GM19452 (cell line): ENCODE data around the gene CD276.
"Not testable (repeated sequence)": the region's sequence is repeated elsewhere in the genome, so short reads cannot be mapped to it uniquely, and the experiment has no call there.

Source experiments
- ATAC-seq: cut with Tn5 transposase; IDR thresholded peaks from one replicate; pipeline ENCODE4 v1.9.1; 2021; ENCODE audit not compliant: unreplicated experiment

The CD276 gene

DNA sequence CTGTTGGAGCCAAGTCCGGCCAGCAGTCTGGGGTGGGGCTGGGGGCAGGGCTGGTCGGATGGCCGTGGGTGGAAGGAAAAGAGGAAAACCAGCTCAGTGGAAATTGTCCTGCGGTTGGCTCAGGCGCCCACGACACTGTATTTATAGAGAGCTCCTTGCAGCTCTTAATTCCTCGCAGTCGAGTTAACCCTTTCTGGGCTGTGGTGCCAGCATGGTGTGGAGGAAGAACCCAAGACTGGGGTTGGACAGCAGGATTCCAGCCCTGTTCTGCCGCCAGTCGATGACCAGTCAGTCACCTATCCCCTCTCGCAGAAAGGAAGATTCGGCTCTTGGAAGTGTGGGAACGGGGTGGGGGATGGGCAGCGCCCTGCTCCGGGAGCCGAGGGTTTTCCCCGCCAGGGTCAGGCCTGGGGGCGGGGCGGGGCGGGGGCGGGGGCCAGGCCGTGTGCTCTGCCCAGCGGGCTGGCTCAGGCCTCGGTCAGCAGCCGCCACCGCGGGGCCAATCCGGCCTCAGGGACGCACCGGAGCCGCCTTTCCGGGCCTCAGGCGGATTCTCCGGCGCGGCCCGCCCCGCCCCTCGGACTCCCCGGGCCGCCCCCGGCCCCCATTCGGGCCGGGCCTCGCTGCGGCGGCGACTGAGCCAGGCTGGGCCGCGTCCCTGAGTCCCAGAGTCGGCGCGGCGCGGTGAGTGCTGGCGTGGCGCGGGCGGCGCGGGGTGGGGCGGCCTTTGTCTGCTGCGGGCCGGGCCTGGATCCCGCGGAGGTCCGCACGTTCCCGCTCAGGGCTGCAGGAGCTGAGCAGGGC is at the start of gene CD276:
Gene CD276 (plus strand): TSS at position 607 of the 804 bp plus-strand sequence. CDS start 15,257 bp downstream, outside the sequence.
- ATAC-seq: no peak

DNA sequence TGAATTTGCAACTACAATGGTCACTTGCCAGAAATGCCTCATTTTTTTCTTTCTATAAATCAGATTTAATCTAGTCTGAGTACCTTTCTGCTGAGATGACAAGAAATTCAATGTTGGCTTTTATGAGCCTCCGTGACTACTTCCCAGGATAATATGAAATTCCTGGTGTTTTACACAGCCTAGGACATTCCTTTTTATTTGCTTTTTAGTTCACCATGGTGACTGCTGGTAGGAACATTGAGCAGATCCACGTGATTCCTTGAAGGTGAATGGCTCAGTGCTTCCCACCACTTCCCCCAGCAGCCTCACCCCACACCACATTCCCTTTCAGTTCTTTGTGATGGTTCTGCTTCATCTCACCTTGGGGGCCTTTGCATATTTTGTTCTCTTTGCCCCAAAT is 46.7 kb upstream of the CD276 start:
- no peak for ATAC-seq

DNA sequence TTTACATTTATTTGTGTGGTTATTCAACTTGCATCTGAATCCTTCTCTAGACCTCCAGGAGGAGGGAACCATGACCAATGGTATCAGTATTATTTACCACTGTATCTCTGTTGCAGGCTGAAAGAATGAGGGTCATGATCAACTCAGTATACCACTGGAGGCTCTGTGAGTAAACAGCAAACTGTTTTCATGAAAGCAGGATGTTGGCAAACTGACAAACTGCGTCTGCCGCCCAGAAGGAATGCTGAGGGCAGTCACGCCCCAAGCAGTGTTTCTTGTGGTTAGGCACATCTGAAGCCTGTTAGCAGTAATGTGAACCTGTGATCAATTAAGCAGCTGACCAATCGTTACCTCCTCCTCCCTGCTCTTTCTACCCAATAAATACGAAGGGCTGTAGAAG is 44.7 kb upstream of the CD276 start:
- ATAC-seq: not testable (repeated sequence)

DNA sequence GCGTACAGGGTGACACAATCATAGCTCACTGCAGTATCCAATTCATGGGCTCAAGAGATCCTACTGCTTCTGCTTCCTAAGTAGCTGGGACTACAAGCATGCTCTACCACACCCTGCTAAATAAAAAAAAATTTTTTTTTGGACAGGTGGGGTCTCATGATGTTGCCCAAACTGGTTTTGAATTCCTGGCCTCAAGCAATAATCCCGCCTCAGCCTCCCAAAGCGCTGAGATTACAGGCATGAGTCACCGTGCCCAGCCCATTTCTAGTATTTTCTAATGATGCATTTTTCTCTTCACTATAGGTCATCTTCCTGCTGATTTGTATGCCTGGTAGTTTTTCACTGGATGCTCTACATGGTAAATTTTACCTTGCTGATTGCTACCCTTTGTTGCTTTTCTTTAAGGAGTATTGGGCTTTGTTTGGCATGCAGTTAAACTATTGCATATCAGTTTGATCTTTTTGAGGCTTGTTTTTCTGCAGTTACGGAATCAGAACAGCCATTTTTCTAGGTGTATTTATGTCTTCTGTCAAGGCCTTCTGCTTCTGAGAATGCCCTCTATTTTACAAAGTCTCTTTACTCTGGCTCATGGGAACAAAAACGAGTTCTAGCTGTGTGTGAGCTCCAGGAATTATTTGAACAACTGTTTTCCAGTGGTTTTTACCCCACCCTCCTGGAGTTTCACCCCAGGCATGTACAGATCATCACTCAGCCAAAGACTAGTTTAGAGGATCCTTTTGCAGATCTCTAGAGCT is 36.7 kb upstream of the CD276 start:
- no peak for ATAC-seq

DNA sequence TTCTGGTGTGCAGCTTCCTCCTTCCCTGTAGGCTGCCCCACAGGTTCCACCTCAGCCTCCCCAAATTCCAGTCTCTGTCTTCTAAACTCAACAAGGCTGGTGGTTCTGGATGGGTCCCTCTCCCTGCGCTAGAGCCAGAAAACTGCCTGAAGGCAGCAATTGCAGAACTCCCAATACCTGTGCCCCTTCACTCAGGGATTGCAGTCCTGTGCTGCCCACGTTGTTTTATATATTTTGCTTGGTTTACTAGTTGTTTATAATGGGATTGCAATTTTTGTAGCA is 36.2 kb upstream of the CD276 start:
- no peak for ATAC-seq

DNA sequence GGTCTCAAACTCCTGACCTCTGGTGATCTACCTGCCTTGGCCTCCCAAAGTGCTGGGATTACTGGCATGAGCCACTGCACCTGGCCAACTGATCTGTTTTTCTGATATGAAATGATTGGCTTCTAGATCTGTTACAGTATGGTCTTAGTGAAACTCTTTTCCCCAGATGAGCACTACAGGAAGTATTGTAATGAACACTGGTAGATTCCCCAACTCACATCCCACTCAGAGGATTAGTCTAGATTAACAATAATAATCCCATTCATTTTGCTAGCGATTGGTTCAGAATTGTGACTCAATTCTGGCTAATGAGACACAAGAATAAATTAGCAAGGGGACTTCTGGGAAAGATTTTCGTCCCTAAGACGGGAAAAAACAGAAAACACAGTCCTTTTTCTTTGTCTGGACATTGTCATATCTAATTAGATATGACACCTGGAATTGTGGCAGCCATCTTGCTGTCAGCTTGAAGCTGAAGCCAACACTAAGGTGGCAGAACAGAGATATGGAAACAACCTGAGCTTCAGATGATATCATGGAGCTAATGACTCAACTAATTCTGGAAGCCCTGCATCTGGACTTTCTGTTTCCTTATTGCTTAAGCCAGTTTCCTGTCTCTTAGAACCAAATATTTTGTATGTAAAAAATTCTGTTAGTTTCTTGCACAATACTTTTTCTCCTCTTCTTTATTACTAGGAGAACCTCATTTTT is 33.6 kb upstream of the CD276 start:
- ATAC-seq: no peak

DNA sequence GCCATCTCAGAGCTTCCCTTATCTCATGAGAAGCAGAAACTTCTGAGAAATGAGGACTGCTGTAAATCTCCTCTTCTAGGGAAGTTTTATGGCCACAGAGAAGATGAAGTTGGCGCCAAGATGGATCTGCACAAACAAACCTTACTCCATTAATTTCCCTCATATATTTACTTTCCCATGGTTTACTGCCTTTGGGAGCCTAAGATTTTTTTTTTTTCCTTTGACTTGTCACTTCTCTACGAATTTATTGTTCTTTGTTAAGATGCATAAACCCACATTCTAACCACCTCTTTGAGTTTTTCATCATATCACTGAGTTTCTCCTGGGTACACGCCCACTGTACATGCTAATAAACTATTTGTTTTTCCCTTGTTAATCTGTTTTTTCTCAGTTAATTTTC is 29.5 kb upstream of the CD276 start:
- no peak for ATAC-seq

DNA sequence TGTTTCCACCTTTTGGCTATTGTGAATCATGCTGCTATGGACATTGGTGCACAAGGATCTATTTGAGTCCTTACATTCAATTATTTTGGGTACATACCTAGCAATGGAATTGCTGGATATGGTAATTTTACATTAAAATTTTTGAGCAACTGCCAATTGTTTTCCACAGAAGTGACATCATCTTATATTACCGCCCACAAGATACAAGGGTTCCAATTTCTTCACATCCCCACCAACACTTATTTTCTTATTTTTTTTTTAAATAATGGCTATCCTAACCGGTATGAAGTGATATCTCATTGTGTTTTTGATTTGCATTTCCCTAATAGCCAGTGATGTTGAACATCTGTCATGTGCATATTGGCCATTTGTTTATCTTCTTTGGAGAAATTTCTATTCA is 28.5 kb upstream of the CD276 start:
- ATAC-seq: no peak

DNA sequence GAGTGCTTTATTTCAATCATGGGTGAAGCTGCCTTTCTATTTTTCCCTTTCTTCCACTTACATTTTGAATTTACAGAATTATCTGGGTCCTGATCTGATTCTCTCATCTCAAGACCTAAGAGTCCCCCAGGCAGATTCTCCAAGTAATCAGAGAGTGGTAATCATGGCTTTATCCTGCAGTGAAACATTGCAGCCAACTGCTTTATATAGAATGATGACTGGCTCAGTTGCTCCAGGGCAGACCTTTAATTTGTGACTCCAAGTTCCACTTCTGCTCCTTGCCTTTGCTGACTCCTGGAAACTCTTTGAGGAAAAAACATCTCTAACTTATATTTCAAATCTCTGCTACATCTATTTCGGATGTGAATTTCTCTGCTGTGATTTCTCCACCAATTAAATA is 25.5 kb upstream of the CD276 start:
- ATAC-seq: no peak

DNA sequence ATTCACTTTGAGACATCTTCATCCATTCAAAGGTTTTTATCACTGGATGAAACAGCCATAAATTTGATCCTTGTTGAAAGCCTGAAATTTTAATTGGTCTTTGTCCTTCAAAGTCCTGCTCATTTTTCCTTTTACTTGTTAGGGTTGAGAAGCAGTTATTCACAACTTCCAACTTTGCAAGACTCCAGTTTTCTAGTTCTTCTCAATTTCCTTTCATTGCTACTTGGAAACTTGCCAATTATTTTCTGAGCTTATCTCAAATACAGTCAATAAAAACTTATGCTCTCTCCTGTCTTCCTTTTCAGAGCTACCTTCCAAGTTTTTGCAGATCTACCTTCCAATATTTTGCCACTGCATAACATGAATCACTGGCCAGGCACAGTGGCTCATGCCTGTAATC is 23.7 kb upstream of the CD276 start:
- no peak for ATAC-seq

DNA sequence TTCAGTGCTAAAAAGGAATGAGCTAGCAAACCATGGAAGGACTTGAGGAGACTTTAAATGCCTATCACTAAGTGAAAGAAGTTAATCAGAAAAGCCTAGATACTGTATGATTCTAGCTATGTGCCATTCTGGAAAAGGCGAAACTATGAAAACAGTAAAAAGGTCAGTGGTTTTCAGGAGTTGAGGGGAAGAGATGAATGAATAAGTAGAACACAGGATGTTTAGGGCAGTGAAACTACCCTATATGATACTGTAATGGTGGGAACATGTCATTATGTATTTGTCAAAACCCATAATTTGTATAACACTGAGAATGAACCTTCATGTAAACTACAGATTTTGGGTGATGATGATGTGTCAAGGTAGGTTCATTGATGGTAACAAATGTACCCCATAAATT is 9.6 kb upstream of the CD276 start:
- ATAC-seq: no peak

DNA sequence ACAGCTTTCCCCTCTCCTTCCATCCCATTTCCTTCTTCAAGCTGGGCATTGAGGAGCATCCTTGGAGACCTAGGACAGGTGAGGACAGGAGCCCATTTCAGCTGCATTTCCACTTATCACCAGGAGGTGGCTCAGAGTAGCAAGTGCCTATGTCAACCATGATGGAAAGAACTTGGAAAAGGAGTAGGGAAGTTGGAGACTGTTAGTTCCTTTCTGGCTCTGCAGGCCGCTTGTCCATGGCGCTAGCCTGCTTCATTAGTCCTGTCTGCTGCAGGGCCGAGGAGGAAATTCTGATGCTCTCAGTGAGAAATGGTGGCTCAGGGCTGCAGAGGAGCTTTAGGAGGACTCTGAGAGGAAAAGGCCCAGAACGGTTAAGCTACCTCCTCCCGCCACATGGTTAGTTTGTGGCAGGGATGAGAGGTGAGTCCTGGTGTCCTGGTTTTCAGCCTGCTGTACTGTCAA is 7.0 kb upstream of the CD276 start:
- ATAC-seq: no peak

DNA sequence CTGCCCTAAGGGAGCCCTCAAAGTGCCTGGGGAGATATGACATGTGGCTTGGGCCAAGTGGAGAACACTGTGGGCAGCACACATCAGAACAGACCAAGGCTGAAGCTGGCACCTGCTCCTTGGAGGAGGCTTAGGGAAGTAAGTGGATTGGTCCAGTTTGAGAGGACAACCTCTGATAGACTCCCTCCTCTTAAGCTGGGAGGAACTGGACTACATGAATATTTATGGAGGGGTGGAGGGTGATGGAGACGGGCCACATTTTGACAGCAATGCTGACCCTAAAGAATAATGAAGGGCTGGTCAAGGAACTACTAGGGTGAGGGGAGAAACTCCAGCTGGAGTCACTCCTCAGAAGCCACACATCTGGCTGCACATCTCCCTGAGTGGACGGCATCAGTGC is 6.5 kb upstream of the CD276 start:
- ATAC-seq: no peak

DNA sequence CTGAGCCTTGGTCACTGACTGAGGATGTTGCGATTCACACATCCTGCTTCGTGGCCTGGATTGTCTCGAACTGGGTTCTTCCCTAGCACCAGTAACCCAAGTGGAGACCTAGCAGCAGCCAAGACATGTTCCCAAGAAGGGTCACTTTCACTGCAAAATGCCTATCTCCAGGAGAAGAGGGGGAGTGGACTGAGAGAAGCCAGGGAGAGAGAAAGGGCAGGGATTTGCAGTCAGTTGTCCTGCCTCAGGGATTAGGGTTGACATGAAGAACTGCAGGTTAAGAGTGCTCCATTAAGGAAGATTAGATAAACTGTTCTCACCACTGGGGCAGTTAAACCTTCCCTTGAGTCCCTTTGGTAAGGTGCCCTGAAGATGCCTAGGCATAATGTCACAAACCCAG is 5.7 kb upstream of the CD276 start:
- ATAC-seq: no peak

DNA sequence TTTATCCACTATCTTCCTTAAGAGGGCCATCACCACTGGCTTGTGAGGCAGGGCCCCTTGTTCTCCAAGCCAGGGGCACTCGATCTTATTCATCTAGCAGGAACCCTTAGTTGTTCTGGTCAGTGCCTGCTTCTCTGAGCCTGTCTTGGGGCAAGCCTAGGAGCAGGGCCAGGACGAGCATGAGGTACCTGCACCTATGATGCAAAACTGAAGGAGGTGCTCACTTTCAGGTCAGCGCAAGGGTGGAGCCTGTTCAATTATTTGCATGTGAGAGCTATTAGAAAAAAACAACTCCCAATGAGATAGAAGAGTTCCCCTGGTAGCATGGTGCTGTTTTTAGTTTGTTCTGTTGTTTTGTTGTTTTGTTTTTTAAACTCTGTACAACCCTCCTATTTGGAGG is 5.0 kb upstream of the CD276 start:
- ATAC-seq: no peak

DNA sequence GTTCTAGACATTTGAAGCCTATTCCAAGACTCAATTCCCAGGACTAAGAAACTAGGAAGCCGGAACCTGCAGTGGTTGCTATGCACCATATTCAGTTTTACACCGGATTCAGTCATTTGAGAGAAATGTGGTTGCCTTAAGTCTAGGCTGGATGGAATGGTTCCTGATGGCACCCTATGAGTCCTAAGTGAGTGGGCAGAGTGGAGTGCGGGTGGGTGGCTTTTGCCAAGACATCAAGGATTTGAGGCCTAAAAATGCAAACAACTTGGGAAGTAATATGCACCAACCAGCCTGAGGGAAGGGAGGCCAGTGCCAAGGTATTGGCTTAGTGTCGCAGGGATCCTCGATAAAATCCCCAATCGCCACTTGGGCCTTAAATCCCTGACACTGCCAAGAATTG is 4.2 kb upstream of the CD276 start:
- ATAC-seq: no peak

DNA sequence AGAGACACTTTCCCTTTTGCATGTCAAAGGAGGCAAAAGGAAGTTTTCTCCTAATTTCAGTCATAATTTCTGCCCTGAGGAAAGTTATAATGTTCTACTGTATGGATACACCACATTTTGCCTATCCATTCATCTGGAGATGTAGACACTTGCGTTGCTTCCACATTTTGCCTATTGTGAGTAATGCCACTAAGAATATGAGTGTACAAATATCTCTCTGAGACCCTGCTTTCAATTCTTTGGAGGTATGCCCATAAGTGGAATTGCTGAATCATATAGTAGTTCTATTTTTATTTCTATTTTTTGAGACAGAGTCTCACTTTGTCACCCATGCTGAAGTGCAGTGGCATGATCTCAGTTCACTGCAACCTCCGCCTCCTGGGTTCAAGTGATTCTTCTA is 3.6 kb upstream of the CD276 start:
- ATAC-seq: no peak

DNA sequence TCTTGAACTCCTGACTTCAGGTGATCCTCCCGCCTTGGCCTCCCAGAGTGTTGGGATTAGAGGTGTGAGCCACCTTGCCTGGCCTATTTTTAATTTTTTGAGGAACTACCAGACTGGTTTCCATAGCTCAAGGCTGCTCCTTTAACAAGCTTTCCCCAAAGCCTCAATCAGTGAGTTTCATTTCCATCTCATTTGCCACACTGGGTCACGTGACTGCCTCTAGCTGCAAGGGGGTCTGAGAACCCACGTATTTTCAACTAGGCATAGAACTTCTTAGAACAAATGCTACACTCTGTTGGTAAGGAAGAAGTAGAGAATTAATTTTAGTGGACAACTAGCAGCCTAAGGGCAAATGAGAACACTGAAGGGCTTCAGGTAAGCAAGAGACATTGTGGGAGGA is 3.1 kb upstream of the CD276 start:
- no peak for ATAC-seq

DNA sequence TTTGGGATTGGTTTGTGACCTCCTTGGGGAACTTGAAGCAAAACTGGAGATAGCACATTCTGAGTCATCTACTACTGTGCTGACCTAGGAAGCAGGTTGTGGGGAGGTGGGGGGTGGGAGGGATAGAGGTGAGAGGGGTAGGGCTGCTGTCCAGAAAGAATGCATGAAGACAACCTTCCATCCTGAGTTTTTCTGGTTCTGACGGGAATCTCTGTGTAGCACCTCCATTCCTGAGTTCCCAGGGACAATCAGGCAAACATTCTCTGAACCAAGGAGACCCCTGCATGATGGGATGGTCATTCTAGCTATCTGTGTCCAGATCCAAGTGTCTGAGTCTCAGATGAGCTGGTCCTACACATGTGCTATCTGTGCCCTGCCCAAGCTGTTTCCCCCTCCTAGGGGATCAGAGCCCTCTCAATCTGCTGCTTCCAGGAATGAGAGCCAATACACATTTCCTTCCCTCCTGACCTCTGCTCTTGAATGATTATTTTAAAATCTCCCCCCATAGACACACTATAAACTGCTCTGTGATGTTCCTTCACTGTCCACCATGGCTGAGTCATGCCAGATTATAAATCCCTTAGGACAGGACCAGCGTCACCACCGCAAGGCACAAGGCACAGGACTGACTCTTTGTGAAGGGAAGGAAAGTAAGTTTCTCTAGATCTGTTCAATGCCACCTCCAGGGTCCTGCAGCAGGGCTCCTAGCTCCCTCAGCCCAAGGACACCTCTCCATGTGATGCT is 2.2 kb upstream of the CD276 start:
- ATAC-seq: no peak

DNA sequence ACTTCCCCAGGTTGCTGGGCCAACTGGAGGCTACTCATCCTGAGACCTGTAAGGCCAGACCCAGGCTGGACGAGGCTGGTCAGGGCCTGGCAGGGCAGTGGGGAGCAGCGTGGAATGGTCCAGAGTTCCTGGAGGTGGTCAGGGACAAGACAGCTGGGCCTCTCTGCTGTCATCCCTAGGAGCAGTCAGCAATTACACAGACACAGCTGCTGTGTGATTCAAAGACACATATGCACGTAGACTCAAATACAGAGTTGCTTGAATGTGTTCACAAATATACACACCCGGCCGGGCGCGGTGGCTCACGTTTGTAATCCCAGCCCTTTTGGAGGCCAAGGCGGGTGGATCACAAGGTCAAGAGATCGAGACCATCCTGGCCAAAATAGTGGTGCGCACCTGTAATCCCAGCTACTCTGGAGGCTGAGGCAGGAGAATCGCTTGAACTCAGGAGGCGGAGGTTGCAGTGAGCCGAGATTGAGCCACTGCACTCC is 1.5 kb upstream of the CD276 start:
- no peak for ATAC-seq

DNA sequence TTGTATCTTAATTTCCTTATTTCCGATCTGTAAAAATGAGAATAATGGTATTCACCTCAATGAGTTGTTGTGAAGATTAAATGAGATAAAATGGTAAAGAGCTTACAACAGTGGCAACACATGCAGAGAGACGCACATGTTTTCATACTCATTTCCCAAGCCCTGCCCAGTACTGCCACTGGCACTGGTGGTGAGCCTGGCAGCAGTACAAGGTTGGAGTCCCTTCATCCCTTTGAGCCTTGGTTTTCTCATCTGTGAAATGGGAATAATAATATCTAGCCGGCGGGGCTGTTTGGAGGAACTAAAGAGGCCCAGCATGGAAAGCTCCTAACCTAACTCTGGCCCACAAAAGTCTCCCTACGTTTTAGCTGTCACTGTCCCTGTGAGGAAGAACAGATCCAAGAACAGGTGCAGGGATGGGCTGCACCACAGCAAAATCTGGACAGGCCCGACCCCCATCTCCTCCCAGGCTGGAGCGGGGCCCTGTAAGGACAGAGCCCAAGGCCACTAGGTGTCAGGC is 866 bp upstream of the CD276 start:
- no peak for ATAC-seq
